GM19395 (cell line): ENCODE data around the gene NLRC5.
"Not testable (repeated sequence)": the region's sequence is repeated elsewhere in the genome, so short reads cannot be mapped to it uniquely, and the experiment has no call there.

Experiments
- ATAC-seq: cut with Tn5 transposase; IDR thresholded peaks from one replicate; pipeline ENCODE4 v1.9.1; 2021; ENCODE audit warnings: mild to moderate bottlenecking, moderate library complexity; ENCODE audit not compliant: unreplicated experiment

The NLRC5 gene

DNA sequence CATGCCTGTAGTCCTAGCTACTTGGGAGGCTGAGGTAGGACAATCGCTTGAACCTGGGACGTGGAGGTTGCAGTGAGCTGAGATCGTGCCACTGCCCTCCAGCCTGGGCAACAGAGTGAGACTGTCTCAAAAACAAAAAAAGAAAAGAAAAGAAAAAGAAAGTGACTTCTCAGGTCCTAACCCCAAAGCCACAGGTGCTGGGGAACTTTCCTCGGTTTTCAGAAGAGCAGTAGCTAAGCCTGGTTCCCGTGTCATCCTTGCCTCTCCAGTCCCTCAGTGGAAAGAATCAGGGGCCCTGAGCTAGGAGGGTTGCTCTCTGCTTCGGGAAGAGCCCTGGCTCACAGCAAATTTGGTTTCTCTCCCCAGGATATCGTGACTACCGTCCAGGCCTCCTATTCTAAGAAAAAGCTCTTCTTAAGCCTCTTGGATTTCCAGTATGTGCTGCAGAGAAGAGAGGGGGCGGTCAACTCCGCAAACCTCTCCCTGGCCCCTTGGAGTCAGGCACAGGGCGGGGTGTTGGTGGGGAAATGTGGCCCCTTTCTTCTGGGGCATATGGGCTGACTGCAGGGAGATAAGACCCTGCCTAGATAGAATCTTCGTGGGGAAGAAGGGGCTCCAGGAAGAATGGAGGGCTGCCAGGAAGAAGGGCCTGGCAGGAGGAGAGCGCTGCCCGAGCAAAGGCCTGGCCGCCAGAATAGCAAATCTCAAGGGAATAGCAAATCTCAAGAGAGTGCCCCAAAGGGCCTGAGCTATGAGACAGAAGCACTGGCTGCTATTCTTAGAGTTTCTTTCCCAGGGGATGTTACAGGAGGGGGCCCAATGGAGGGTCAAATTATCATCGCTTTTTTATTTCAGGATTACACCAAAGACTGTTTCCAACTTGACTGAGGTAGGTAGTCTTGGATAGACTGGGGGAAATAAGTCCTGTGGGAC lies 8.3 kb upstream of the NLRC5 start:
- no peak for ATAC-seq

GRCh38 chr16:56981729-56982271 lies 7.6 kb upstream of the NLRC5 start:
- no peak for ATAC-seq

- ATAC-seq, result no peak
Measured at GRCh38 chr16:56982695-56983094, 6.7 kb upstream of the NLRC5 start.

GRCh38 chr16:56983211-56983751 lies 6.1 kb upstream of the NLRC5 start:
- ATAC-seq, result no peak

DNA sequence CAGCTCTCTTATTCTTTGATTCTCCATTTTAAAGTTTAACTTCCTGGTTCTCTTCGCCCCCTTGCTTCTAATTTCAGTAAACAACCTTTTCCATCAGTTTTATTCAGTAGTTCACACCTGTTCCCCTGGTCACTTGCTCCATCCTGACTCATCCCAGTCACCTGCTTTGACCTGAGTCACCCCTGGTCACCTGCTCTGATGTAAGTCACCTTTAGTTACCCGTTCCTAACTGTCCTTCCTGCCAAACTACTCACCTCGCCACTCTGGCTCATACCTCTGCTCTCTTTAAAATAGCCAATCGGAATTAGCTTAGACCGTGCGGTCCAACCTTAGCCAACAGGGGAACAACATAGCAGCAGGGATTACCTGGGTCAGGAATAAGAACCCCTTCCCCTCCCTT lies 4.7 kb upstream of the NLRC5 start:
- no peak for ATAC-seq

DNA sequence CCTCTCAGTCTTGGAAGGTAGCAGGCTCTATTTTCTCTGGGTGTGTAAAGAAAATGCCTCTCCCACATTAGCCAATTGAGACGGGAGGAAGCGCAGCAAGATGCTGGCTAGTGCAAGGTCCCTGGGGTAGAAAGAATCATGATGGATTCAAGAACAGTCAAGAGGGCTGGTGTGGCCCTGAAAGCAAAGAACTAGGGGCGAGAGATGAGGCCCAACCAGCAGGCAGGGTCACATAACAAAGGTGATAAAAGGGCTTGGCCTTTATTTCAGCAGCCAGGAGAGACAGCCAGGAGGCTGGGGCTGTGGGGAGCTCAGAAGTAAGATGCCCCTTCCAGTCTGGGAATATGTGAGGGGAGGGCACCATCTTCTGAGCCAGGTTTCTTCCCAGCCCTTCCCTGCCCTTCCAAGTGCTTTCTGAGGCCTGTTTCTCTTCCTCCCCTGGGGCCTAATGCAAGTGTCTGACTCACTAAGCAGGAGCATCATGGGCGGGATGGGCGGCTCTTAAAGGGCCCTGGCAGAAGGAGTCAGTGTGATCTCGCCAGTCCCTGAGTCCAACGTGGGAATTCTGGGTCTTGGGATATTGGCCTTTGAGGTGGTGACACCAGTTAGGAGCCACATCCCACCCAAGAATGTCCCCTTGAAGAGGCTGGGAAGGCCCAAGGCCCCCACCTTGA lies 3.9 kb upstream of the NLRC5 start:
- ATAC-seq, result no peak

DNA sequence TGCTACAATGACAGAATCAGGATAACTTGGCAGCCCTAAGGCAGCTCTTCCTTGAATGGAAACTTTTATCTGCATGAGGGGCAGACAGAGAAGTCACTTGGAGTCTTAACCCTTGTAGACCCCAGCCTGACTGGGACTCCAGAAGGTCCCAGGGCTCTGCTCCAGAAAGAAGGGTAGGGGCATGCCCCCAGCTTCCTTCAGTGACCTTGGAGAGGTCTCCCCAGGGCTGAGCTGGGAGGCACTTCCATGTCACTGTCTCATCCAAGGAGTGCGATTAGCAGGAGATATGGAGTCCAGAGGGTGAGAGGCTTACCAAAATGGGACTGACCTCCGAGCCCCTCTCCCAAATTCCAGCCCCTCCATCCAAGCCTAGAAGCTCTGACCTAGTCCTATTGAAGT lies 3.4 kb upstream of the NLRC5 start:
- no peak for ATAC-seq

DNA sequence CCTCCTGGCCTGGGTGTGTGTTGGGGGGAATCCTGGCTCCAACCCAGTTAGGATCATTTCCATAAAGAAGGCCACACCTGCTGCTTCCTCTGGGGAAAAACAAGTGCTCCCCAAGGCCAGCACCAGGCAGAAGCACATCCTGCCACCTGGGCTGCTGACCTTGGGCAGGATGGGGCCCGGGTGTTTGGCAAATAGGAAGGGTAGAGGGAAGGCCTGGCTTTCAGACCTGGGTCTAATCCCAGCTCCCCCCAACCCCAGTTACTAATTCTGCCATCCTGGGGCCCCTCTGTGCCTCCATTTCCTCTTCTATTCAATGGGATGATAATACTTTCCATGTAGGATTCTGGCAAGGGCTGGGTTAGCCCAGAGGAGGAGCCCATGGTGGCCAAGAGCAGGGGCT lies 3.0 kb upstream of the NLRC5 start:
- no peak for ATAC-seq

GRCh38 chr16:56986908-56987307 lies 2.4 kb upstream of the NLRC5 start:
- ATAC-seq, result not testable (repeated sequence)

- ATAC-seq, result no peak
Measured at GRCh38 chr16:56987692-56988091, 1.7 kb upstream of the NLRC5 start.

DNA sequence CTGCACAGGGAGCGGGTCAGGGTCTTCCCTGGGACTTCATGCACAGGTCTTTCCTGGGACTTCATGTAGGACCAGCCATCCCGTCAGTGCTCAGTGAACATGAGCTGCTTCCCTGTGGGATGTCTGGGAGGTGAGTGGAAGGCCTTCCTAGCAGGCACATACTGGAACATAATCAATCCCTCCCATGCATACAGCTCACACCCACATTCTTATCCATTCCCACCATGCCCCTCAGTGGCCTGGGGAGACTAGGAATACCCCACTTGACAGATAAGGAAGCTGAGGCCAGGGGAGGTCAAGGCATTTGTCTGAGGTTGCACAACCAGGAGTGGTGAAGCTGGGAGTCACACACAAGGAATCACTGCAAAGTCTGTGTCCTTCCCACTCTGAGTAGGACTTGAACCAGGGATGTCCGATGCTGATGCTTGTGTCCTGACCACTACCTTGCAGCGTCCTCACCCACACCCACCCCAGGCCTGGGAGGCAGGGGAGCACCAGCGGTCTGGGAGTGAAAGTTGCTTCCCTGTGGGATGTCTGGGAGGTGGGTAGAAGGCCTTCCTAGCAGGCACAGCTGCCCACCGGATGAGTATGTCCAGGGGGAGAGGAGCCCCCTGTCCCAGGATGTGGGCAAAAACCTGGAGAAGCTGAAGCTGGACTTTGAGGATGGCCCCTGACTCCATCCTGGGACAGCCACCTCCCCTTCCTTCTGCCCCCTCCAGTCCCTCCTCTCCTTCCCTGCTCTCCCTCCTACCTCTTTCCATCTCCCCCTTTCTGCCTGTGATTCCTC lies 1.0 kb upstream of the NLRC5 start:
- ATAC-seq, result no peak

- ATAC-seq, result no peak
Measured at GRCh38 chr16:56989988-56990387, 631 bp downstream of the NLRC5 start.

GRCh38 chr16:56990407-56991286 lies 1.3 kb downstream of the NLRC5 start:
- no peak for ATAC-seq

GRCh38 chr16:56992431-56992830 lies 3.1 kb downstream of the NLRC5 start:
- ATAC-seq, result not testable (repeated sequence)

GRCh38 chr16:56993204-56993603 lies 3.8 kb downstream of the NLRC5 start:
- ATAC-seq, result no peak

DNA sequence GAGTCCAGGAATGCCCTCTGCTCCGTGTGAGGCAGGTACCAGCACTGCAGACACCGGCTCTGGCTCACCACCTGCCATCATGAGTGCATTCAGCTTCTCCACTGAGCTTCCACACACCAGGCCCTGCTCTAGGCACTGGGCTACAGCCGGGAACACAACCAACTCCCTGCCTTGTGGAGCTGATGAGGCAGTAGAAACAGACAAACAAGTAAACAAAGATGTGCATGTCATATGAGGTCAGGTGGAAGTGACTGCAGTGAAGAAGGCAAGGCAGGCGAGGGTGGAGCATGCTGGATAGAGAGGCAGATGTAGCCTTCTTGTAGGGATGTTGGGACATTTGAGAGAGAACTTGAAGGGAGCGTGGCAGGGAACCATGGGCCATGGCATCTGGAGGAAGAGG lies 5.0 kb downstream of the NLRC5 start:
- no peak for ATAC-seq

- ATAC-seq, result no peak
Measured at GRCh38 chr16:56995136-56995805, 5.9 kb downstream of the NLRC5 start.

- no peak for ATAC-seq
Measured at GRCh38 chr16:56997264-56997663, 7.9 kb downstream of the NLRC5 start.

DNA sequence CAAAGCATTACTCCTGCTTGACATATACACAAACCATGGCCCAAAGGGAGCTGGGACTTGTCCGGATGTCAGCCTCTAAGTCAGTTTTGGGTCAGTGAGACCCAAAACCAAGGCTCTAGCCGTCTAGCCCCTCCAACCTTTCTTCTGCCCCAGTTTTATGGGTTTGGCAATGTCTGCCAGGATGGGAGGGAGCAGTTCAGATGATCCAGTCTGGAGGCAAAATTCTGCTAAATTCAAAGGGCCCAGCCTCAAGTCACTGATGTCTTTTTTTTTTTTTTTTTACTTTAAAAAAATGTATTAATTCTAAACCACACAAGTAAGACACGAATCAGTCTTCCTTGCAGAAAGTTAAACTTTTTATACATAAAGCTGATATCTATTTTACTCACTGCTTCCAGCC lies 8.6 kb downstream of the NLRC5 start:
- ATAC-seq, result no peak
